SK-N-SH (cell line): ENCODE results near the gene MICU2. TPM values are rescaled to one million over a fixed set of nuclear protein-coding genes. Genes with fewer than 3 reads are reported as not detected.
A peak's percentile ranks its signal among the peaks of the same experiment; 100 is the strongest.

ENCODE experiments used
- CTCF ChIA-PET: fragments of 300-600, 350-600 bp; formaldehyde crosslinking; extraction: SDS; loops from one replicate; lab custom pipeline; 2021; lab: Yijun Ruan, JAX
- POLR2A ChIA-PET: fragments of 350-600 bp; sonication (Branson Sonifier 250); formaldehyde crosslinking; extraction: SDS; loops from one replicate; lab custom pipeline; 2020; ENCODE audit warnings: antibody characterized with exemption, inconsistent platforms; lab: Yijun Ruan, JAX
- DNase-seq: peaks from one replicate; pipeline ENCODE4 v3.0.0; 2012
- H2AFZ ChIP-seq: fragments of 200-600 bp; sonication (generic); 2 replicates; pipeline ENCODE4 v1.8.1; 2016; ENCODE audit warnings: antibody characterized with exemption, mild to moderate bottlenecking, low read depth
- H3F3A ChIP-seq: fragments of 200-600 bp; sonication (generic); replicated peaks from 2 replicates; pipeline ENCODE3; 2016; ENCODE audit warnings: antibody characterized with exemption, mild to moderate bottlenecking; ENCODE audit not compliant: insufficient read depth
- H3K27ac ChIP-seq, 2 experiments: fragments of 200-500 bp in 1 of 2; fragments of 200-600 bp in 1 of 2; sonication (Bioruptor generic) in 1 of 2; sonication (generic), shearing (Covaris generic) in 1 of 2; 2 replicates each; pipeline versions ENCODE4 v1.5.1 to v1.6.1; 2014 to 2016; ENCODE audit warnings: low read depth in 2 of 2, inconsistent platforms in 1 of 2, low read length in 1 of 2, mild to moderate bottlenecking in 1 of 2, mixed read lengths in 1 of 2
- H3K27me3 ChIP-seq: fragments of 200-600 bp; sonication (generic), shearing (Covaris generic); 2 replicates; pipeline ENCODE4 v1.6.1; 2016; ENCODE audit warnings: mixed run types; ENCODE audit not compliant: insufficient read depth
- H3K36me3 ChIP-seq, 2 experiments: fragments of 200-500 bp in 1 of 2; fragments of 200-600 bp in 1 of 2; sonication (Bioruptor generic) in 1 of 2; sonication (generic) in 1 of 2; replicated peaks in 1 of 2; 2 replicates each; pipeline versions ENCODE3 to v1.5.1; 2014 to 2016; ENCODE audit warnings: low read length in 1 of 2, mild to moderate bottlenecking in 1 of 2; ENCODE audit not compliant: insufficient read depth in 2 of 2, control insufficient read depth in 1 of 2
- H3K4me1 ChIP-seq, 2 experiments: fragments of 200-500 bp in 1 of 2; fragments of 200-600 bp in 1 of 2; sonication (Bioruptor generic) in 1 of 2; sonication (generic), shearing (Covaris generic) in 1 of 2; 2 replicates each; pipeline versions ENCODE4 v1.5.1 to v1.6.1; 2014 to 2016; ENCODE audit warnings: low read depth in 1 of 2, low read length in 1 of 2, mixed run types in 1 of 2; ENCODE audit not compliant: insufficient read depth in 2 of 2, control insufficient read depth in 1 of 2
- H3K4me2 ChIP-seq: fragments of 200-600 bp; sonication (generic), shearing (Covaris generic); 2 replicates; pipeline ENCODE4 v1.6.1; 2017; ENCODE audit warnings: mixed run types
- H3K4me3 ChIP-seq, 2 experiments: fragments of 200-500 bp in 1 of 2; fragments of 200-600 bp in 1 of 2; sonication (Bioruptor generic) in 1 of 2; sonication (generic), shearing (Covaris generic) in 1 of 2; 2 replicates each; pipeline versions ENCODE4 v1.5.1 to v1.8.1; 2014 to 2016; ENCODE audit warnings: low read depth in 2 of 2, inconsistent platforms in 1 of 2, low read length in 1 of 2, mild to moderate bottlenecking in 1 of 2, mixed read lengths in 1 of 2, moderate library complexity in 1 of 2
- H3K79me2 ChIP-seq: fragments of 200-600 bp; sonication (generic); 2 replicates; pipeline ENCODE4 v1.8.1; 2017; ENCODE audit warnings: mild to moderate bottlenecking; ENCODE audit not compliant: insufficient read depth
- H3K9ac ChIP-seq: fragments of 200-600 bp; sonication (generic); 2 replicates; pipeline ENCODE4 v1.6.1; 2017; ENCODE audit warnings: mixed run types
- H3K9me2 ChIP-seq: fragments of 200-600 bp; sonication (generic); 2 replicates; pipeline ENCODE4 v1.6.1; 2017; ENCODE audit warnings: mixed run types
- H3K9me3 ChIP-seq: fragments of 200-600 bp; sonication (generic); 2 replicates; pipeline ENCODE4 v1.6.1; 2017; ENCODE audit warnings: mixed run types, mild to moderate bottlenecking, moderate library complexity
- H4K20me1 ChIP-seq: fragments of 200-600 bp; sonication (generic); 2 replicates; pipeline ENCODE4 v1.6.1; 2017; ENCODE audit warnings: mild to moderate bottlenecking, mixed run types; ENCODE audit not compliant: insufficient read depth
- CHD2 ChIP-seq: fragments of 150-350 bp; IDR thresholded peaks from 2 replicates; pipeline ENCODE4 v1.6.1; 2018; ENCODE audit warnings: low read length; ENCODE audit not compliant: partially characterized antibody
- ELF1 ChIP-seq: IDR thresholded peaks from 2 replicates; pipeline ENCODE4 v1.4.0; 2012
- EP300 ChIP-seq, 2 experiments: IDR thresholded peaks; 2 replicates each; pipeline versions ENCODE4 v1.4.0 to v1.6.1; 2012; ENCODE audit warnings: borderline replicate concordance in 1 of 2, low read depth in 1 of 2, low read length in 1 of 2
- FOXM1 ChIP-seq: IDR thresholded peaks from 2 replicates; pipeline ENCODE4 v1.4.0; 2012; ENCODE audit warnings: low read depth, mild to moderate bottlenecking
- GABPA ChIP-seq: IDR thresholded peaks from 2 replicates; pipeline ENCODE4 v1.4.0; 2012; ENCODE audit warnings: low read depth, mild to moderate bottlenecking
- GATA2 ChIP-seq: sonication (generic); formaldehyde crosslinking; IDR thresholded peaks from 2 replicates; pipeline ENCODE4 v1.5.0; 2020; ENCODE audit warnings: mild to moderate bottlenecking, missing genetic modification reagents
- IRF3 ChIP-seq: fragments of 150-350 bp; IDR thresholded peaks from 2 replicates; pipeline ENCODE4 v1.6.1; 2016; ENCODE audit warnings: mild to moderate bottlenecking, low read depth, low read length
- MAX ChIP-seq: IDR thresholded peaks from 2 replicates; pipeline ENCODE4 v1.4.0; 2012; ENCODE audit warnings: low read depth
- MEF2A ChIP-seq: IDR thresholded peaks from 2 replicates; pipeline ENCODE4 v1.4.0; 2012; ENCODE audit warnings: low read depth, borderline replicate concordance
- MXI1 ChIP-seq: IDR thresholded peaks from 2 replicates; pipeline ENCODE4 v1.6.1; 2012; ENCODE audit warnings: mild to moderate bottlenecking, low read depth, low read length, improper control_type of control experiment
- NFIC ChIP-seq: IDR thresholded peaks from 2 replicates; pipeline ENCODE4 v1.4.0; 2012; ENCODE audit warnings: borderline replicate concordance
- NRF1 ChIP-seq: IDR thresholded peaks from 2 replicates; pipeline ENCODE4 v1.6.1; 2012; ENCODE audit warnings: low read depth, mild to moderate bottlenecking, low read length
- POLR2AphosphoS5 ChIP-seq: IDR thresholded peaks from 2 replicates; pipeline ENCODE4 v1.6.1; 2012; ENCODE audit warnings: low read depth, low read length
- RAD21 ChIP-seq: IDR thresholded peaks from 2 replicates; pipeline ENCODE4 v1.6.1; 2012; ENCODE audit warnings: mild to moderate bottlenecking, low read length
- REST ChIP-seq: IDR thresholded peaks from 2 replicates; pipeline ENCODE4 v1.6.1; 2012; ENCODE audit warnings: mild to moderate bottlenecking, low read depth, low read length, moderate library complexity
- RXRA ChIP-seq: IDR thresholded peaks from 2 replicates; pipeline ENCODE4 v1.4.0; 2012; ENCODE audit warnings: low read depth, mild to moderate bottlenecking, borderline replicate concordance
- SIN3A ChIP-seq: IDR thresholded peaks from 2 replicates; pipeline ENCODE4 v1.6.1; 2012; ENCODE audit warnings: low read depth, mild to moderate bottlenecking, low read length, moderate library complexity, borderline replicate concordance
- SMC3 ChIP-seq: IDR thresholded peaks from 2 replicates; pipeline ENCODE4 v1.6.1; 2012; ENCODE audit warnings: low read depth, low read length, improper control_type of control experiment
- TAF1 ChIP-seq: IDR thresholded peaks from 2 replicates; pipeline ENCODE4 v1.6.1; 2012; ENCODE audit warnings: low read depth, mild to moderate bottlenecking, low read length, moderate library complexity, borderline replicate concordance
- TCF12 ChIP-seq: IDR thresholded peaks from 2 replicates; pipeline ENCODE4 v1.4.0; 2012
- YY1 ChIP-seq: IDR thresholded peaks from 2 replicates; pipeline ENCODE4 v1.4.0; 2012; ENCODE audit warnings: low read depth, mild to moderate bottlenecking
- ZBTB33 ChIP-seq: IDR thresholded peaks from 2 replicates; pipeline ENCODE4 v1.4.0; 2012; ENCODE audit warnings: low read depth, borderline replicate concordance
- WGBS: methylation state at CpG from one replicate; pipeline ENCODE4 v1.1.6; 2017; ENCODE audit warnings: low lambda C conversion rate; 5-methylcytosine and 5-hydroxymethylcytosine counted together
- polyA plus RNA-seq, 3 experiments: library from polyadenylated mRNA; depleted of rRNA; stranded (reverse); fragments of >200 nt; gene quantifications; 2 replicates each; pipeline ENCODE4 v1.2.3, GENCODE V29; 2012
- TF ChIP-seq, protein P1 (sequence below): fragments of 200-600 bp; sonication (generic); IDR thresholded peaks from 2 replicates; pipeline ENCODE4 v1.6.1; 2017; ENCODE audit warnings: antibody characterized with exemption, mild to moderate bottlenecking, moderate library complexity

The MICU2 gene
- 46.4 and 56.0 TPM in 2 replicates for polyA plus RNA-seq (2012; rRNA removed)
- polyA plus RNA-seq (2012; cell fraction: cytosol; rRNA removed) = 44.4 and 45.8 TPM in 2 replicates
- 42.5 and 58.5 TPM in 2 replicates for polyA plus RNA-seq (2012; cell fraction: nucleus; rRNA removed)

DNA sequence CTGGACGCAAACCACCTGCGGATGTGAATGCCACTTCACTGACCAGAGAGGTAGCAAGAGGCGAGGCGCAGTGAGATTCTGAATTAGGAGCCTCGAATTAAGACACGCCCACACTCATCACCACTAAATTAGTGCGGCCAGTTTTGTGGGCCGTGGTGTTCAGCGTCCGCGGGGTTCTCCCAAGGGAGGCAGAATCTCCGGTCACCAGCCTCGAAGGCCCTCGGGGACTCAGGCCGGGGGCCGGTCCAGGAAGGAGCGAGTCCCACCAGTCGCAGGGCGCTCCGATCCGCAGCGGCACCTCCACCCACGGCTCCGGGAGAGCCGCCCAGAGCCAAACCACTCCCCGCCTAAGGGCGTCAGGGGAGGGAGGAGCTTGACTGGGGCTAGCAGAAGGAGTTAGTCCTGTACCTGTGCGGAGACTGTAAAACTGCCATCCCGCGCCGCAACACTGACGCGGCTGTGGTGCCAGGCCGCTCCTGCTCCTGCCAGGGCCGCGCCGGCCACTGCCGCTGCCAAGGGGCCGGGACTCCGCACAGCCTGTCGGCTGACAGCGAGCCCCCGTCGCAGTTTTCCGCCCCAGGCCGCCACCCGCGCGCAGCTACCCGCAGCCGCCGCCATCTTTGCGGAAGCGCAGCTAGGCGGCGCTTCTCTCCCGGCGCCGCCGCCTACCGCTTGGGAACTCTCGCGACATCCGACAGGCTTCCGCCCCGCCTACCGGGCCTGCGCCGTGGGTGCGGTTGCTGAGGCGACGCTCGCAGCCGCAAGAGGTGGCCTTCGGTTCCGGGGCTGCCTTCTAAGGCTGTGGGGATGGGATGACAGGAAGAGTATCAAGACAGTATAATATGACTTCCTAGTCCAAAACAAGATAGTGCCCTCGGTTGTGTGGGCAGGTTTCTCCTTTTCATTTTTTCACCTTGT lies at the start of gene MICU2:
MICU2 (minus strand) TSS at position 640 of the 918 bp plus-strand sequence; CDS start at position 618, 22 bp downstream.
- Histone ChIP-seq H3K4me3 (peak within 1 kb of the TSS; percentile 91 to 92), H3K27me3 (no peaks in the 10 kb centered on the region; the same call in 1 of the 2 replicates), H3K36me3 (peaks cover 0 to 4% of the 10 kb centered on the region in 2 experiments), H4K20me1 (no peaks in the 10 kb centered on the region), H3K9me3 (no peaks in the 10 kb centered on the region), H3K9ac (peak within 1 kb of the TSS; percentile 88), H3K9me2 (no peaks in the 10 kb centered on the region), H3K27ac (peak within 1 kb of the TSS; percentile 86 to 95), H3F3A (no peaks in the 10 kb centered on the region), H3K79me2 (peaks cover 47% of the 10 kb centered on the region), H2AFZ (peak within 1 kb of the TSS; percentile 86), H3K4me1 (no peaks in the 10 kb centered on the region; a peak in 2 of 4 replicates), H3K4me2 (peak within 1 kb of the TSS; percentile 83)
- ChIA-PET POLR2A (interaction anchor here (0.7 to 1.4 kb wide), 4 partner anchors 427 to 900 kb away, joined by 3 to 7 read pairs (median 4); partner anchors contain the start of genes MRPL57 and SKA3), CTCF (interaction anchor here (1.3 to 3.4 kb wide), 2 partner anchors 34 to 126 kb away, joined by 4 to 12 read pairs; no protein-coding TSS in a partner anchor)
- 0% methylated on average over 23 of the region's 77 CpGs for WGBS
- TF ChIP-seq GABPA (peak; percentile 60), NFIC (peak; percentile 36; the same call in 1 of the 2 replicates), GATA2 (CRISPR knock-in tag) (no peak), IRF3 (no peak), REST (peak; percentile 38; the same call in 1 of the 2 replicates), EP300 (IDR thresholded peaks at IDR 0.05; ENCODE audit: borderline replicate concordance in 1 of 2, low read depth in 1 of 2, low read length in 1 of 2) (peak in 1 of 2 experiments; percentile 52; a peak in 1 of 4 replicates), MXI1 (peak; percentile 58), TAF1 (peak; percentile 89; the same call in 1 of the 2 replicates), NRF1 (peak; percentile 59), POLR2AphosphoS5 (peak; percentile 86), YY1 (peak; percentile 97), CHD2 (peak; percentile 99), FOXM1 (peak; percentile 69; the same call in 1 of the 2 replicates), TCF12 (peak; percentile 16; the same call in 1 of the 2 replicates), RAD21 (no peak), ZBTB33 (peak; percentile 98), SIN3A (peak; percentile 68; the same call in 1 of the 2 replicates), MAX (peak; percentile 90), SMC3 (no peak), MEF2A (no peak), ELF1 (peak; percentile 99), RXRA (no peak)
- TF ChIP-seq, protein P1, sequence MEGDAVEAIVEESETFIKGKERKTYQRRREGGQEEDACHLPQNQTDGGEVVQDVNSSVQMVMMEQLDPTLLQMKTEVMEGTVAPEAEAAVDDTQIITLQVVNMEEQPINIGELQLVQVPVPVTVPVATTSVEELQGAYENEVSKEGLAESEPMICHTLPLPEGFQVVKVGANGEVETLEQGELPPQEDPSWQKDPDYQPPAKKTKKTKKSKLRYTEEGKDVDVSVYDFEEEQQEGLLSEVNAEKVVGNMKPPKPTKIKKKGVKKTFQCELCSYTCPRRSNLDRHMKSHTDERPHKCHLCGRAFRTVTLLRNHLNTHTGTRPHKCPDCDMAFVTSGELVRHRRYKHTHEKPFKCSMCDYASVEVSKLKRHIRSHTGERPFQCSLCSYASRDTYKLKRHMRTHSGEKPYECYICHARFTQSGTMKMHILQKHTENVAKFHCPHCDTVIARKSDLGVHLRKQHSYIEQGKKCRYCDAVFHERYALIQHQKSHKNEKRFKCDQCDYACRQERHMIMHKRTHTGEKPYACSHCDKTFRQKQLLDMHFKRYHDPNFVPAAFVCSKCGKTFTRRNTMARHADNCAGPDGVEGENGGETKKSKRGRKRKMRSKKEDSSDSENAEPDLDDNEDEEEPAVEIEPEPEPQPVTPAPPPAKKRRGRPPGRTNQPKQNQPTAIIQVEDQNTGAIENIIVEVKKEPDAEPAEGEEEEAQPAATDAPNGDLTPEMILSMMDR = no peak
- peak; percentile 92 for DNase-seq
